H1 (cell line): ENCODE results near the gene SOBP. TPM values are rescaled to one million over a fixed set of nuclear protein-coding genes. Genes with fewer than 3 reads are reported as not detected.

Experiments
- CTCF ChIA-PET: fragments of 300-600 bp; sonication (Branson Sonifier 250); formaldehyde crosslinking; loops from one replicate; lab custom pipeline; 2021; ENCODE audit not compliant: partially characterized antibody; lab: Charles Lee
- POLR2A ChIA-PET: fragments of 300-600 bp; sonication (Branson Sonifier 250); formaldehyde crosslinking; loops from one replicate; lab custom pipeline; 2021; ENCODE audit warnings: inconsistent platforms; ENCODE audit not compliant: partially characterized antibody; lab: Charles Lee
- DNase-seq, 2 experiments: peaks; one replicate each; pipeline versions ENCODE4 v3.0.0 to v3.0.0-alpha.2; 2010 to 2022; ENCODE audit warnings: low spot score in 2 of 2, low read depth in 1 of 2, mixed read lengths in 1 of 2
- FAIRE-seq: peaks from 2 replicates; lab custom pipeline; 2011; peaks lifted over from hg19 to GRCh38; lab: Jason Lieb, UNC
- H2AFZ ChIP-seq: 2 replicates; pipeline ENCODE4 v1.8.1; 2012; ENCODE audit warnings: low read length, inconsistent platforms
- H2AK5ac ChIP-seq: 2 replicates; pipeline ENCODE4 v1.6.1; 2013; ENCODE audit warnings: low read depth, low read length
- H2BK120ac ChIP-seq: replicated peaks from 2 replicates; pipeline ENCODE3; 2013; ENCODE audit warnings: low read depth, low read length, inconsistent platforms
- H2BK12ac ChIP-seq: 2 replicates; pipeline ENCODE4 v1.6.1; 2013; ENCODE audit warnings: low read depth, low read length
- H2BK15ac ChIP-seq: 2 replicates; pipeline ENCODE4 v1.6.1; 2013; ENCODE audit warnings: low read length
- H2BK20ac ChIP-seq: 2 replicates; pipeline ENCODE4 v1.6.1; 2013; ENCODE audit warnings: low read length
- H2BK5ac ChIP-seq: 2 replicates; pipeline ENCODE4 v1.6.1; 2013; ENCODE audit warnings: low read depth, low read length
- H3K14ac ChIP-seq: 2 replicates; pipeline ENCODE4 v1.6.1; 2013; ENCODE audit warnings: inconsistent platforms; ENCODE audit not compliant: insufficient read length
- H3K18ac ChIP-seq: 2 replicates; pipeline ENCODE4 v1.6.1; 2013; ENCODE audit warnings: low read length; ENCODE audit errors: extremely low read depth
- H3K23ac ChIP-seq: 2 replicates; pipeline ENCODE4 v1.6.1; 2013; ENCODE audit warnings: inconsistent platforms; ENCODE audit not compliant: insufficient read length
- H3K23me2 ChIP-seq: 2 replicates; pipeline ENCODE4 v1.6.1; 2013; ENCODE audit warnings: low read depth, low read length
- H3K27ac ChIP-seq: 2 replicates; pipeline ENCODE4 v1.6.1; 2011; ENCODE audit warnings: low read depth, low read length, inconsistent platforms
- H3K27me3 ChIP-seq, 4 experiments: replicated peaks in 1 of 4; 1 replicate in 1 of 4; 2 replicates in 3 of 4; pipeline versions ENCODE4 v1.6.1 to v1.8.1; 2011 to 2013; ENCODE audit warnings: low read length in 3 of 4, mild to moderate bottlenecking in 3 of 4, inconsistent platforms in 2 of 4, mixed read lengths in 2 of 4, moderate library complexity in 1 of 4; ENCODE audit not compliant: control insufficient read depth in 3 of 4, insufficient read depth in 3 of 4; ENCODE audit errors: extremely low read depth in 1 of 4
- H3K36me3 ChIP-seq, 4 experiments: 2 replicates each; pipeline versions ENCODE4 v1.6.1 to v1.8.1; 2011 to 2013; ENCODE audit warnings: mild to moderate bottlenecking in 4 of 4, low read length in 3 of 4, moderate library complexity in 2 of 4, control low read depth in 1 of 4, inconsistent platforms in 1 of 4; ENCODE audit not compliant: insufficient read depth in 4 of 4, control insufficient read depth in 2 of 4
- H3K4ac ChIP-seq: replicated peaks from 2 replicates; pipeline ENCODE3; 2013; ENCODE audit warnings: low read length, low read depth, mixed read lengths, inconsistent platforms; ENCODE audit not compliant: insufficient read length
- H3K4me1 ChIP-seq, 4 experiments: replicated peaks in 1 of 4; 1 replicate in 1 of 4; 2 replicates in 3 of 4; pipeline versions ENCODE4 v1.6.1 to v1.8.1; 2011 to 2013; ENCODE audit warnings: low read length in 3 of 4, inconsistent platforms in 2 of 4, mixed read lengths in 1 of 4; ENCODE audit not compliant: insufficient read depth in 4 of 4, control insufficient read depth in 3 of 4
- H3K4me2 ChIP-seq, 2 experiments: 2 replicates each; pipeline versions ENCODE4 v1.6.1 to v1.8.1; 2011 to 2013; ENCODE audit warnings: low read depth in 2 of 2, low read length in 2 of 2, control low read depth in 1 of 2, inconsistent platforms in 1 of 2, mild to moderate bottlenecking in 1 of 2; ENCODE audit not compliant: insufficient read depth in 1 of 2
- H3K4me3 ChIP-seq, 4 experiments: fragments of 200-600, 300-600 bp in 1 of 4; sonication (generic), shearing (Covaris generic), sonication (Bioruptor Twin) in 1 of 4; 2 replicates each; pipeline versions ENCODE4 v1.5.1 to v1.8.1; 2011 to 2016; ENCODE audit warnings: low read length in 4 of 4, low read depth in 3 of 4, control low read depth in 2 of 4, inconsistent platforms in 2 of 4, mild to moderate bottlenecking in 2 of 4, mixed read lengths in 1 of 4, moderate library complexity in 1 of 4; ENCODE audit not compliant: insufficient read depth in 2 of 4; ENCODE audit errors: extremely low read depth in 1 of 4
- H3K56ac ChIP-seq: replicated peaks from 2 replicates; pipeline ENCODE3; 2013; ENCODE audit warnings: low read depth, mild to moderate bottlenecking, mixed read lengths, low read length, inconsistent platforms; ENCODE audit not compliant: insufficient read length
- H3K79me1 ChIP-seq: 2 replicates; pipeline ENCODE4 v1.6.1; 2013; ENCODE audit warnings: low read depth, low read length, control low read depth
- H3K79me2 ChIP-seq, 2 experiments: 2 replicates each; pipeline versions ENCODE4 v1.6.1 to v1.8.1; 2012 to 2013; ENCODE audit warnings: low read length in 2 of 2, mild to moderate bottlenecking in 2 of 2, inconsistent platforms in 1 of 2; ENCODE audit not compliant: insufficient read depth in 2 of 2, control insufficient read depth in 1 of 2
- H3K9ac ChIP-seq, 4 experiments: replicated peaks in 1 of 4; 1 replicate in 1 of 4; 2 replicates in 3 of 4; pipeline versions ENCODE4 v1.6.1 to v1.8.1; 2011 to 2013; ENCODE audit warnings: low read depth in 3 of 4, low read length in 3 of 4, control low read depth in 2 of 4, mild to moderate bottlenecking in 2 of 4, moderate library complexity in 2 of 4, inconsistent platforms in 1 of 4; ENCODE audit errors: extremely low read depth in 1 of 4
- H3K9me3 ChIP-seq, 2 experiments: 2 replicates each; pipeline versions ENCODE4 v1.6.1 to v1.8.1; 2012 to 2013; ENCODE audit warnings: mild to moderate bottlenecking in 2 of 2, moderate library complexity in 2 of 2, control low read depth in 1 of 2, inconsistent platforms in 1 of 2, low read depth in 1 of 2, low read length in 1 of 2, mixed read lengths in 1 of 2; ENCODE audit not compliant: insufficient read depth in 2 of 2
- H4K20me1 ChIP-seq, 2 experiments: replicated peaks in 1 of 2; 2 replicates each; pipeline versions ENCODE3 to v1.8.1; 2011 to 2013; ENCODE audit warnings: inconsistent platforms in 2 of 2, low read length in 2 of 2, mild to moderate bottlenecking in 1 of 2; ENCODE audit not compliant: insufficient read depth in 2 of 2, control insufficient read depth in 1 of 2
- H4K5ac ChIP-seq: 2 replicates; pipeline ENCODE4 v1.6.1; 2013; ENCODE audit warnings: low read length, low read depth, mixed read lengths, inconsistent platforms; ENCODE audit not compliant: insufficient read length
- H4K8ac ChIP-seq: 2 replicates; pipeline ENCODE4 v1.8.0; 2013; ENCODE audit warnings: mild to moderate bottlenecking, moderate library complexity, low read length, inconsistent platforms; ENCODE audit not compliant: insufficient read depth; ENCODE audit errors: extremely low read depth
- H4K91ac ChIP-seq: replicated peaks from 2 replicates; pipeline ENCODE3; 2013; ENCODE audit warnings: low read length, mixed read lengths, inconsistent platforms; ENCODE audit not compliant: insufficient read length
- POU5F1 ChIP-seq: IDR thresholded peaks from 2 replicates; pipeline ENCODE4 v1.6.1; 2011; ENCODE audit warnings: low read depth, mild to moderate bottlenecking, low read length, moderate library complexity
- YY1 ChIP-seq: IDR thresholded peaks from 2 replicates; pipeline ENCODE4 v1.6.1; 2011; ENCODE audit warnings: low read depth, mild to moderate bottlenecking, low read length
- WGBS, 2 experiments: shearing (Covaris generic) in 1 of 2; methylation state at CpG; one replicate each; pipeline versions ENCODE4 v1.1.6 to v1.1.7; 2013 to 2015; ENCODE audit warnings: low lambda C conversion rate in 2 of 2, mixed read lengths in 2 of 2, inconsistent platforms in 1 of 2, low coverage in 1 of 2, missing lambda C conversion rate in 1 of 2; ENCODE audit not compliant: insufficient replicate concordance in 2 of 2, insufficient coverage in 1 of 2, insufficient read length in 1 of 2; ENCODE audit errors: extremely low coverage in 1 of 2, missing lambda C conversion rate in 1 of 2; 5-methylcytosine and 5-hydroxymethylcytosine counted together
- polyA plus RNA-seq, 7 experiments: library from polyadenylated mRNA; depleted of rRNA in 3 of 7; stranded (reverse) in 5 of 7; unstranded in 2 of 7; fragments of >200 nt in 5 of 7; fragments of 200-250 nt in 2 of 7; gene quantifications; 1 replicate in 5 of 7; 2 replicates in 1 of 7; 4 replicates in 1 of 7; pipeline versions ENCODE4 v1.2.1 to v1.2.3, GENCODE V29; 2011 to 2013; ENCODE audit warnings: missing spikeins in 2 of 7, mixed read lengths in 2 of 7
- total RNA-seq: library from RNA; stranded (reverse); fragmentation: NEBNext Ultra II Directional; extraction: Animal tissue kit (Norgen Biotek cat#: 25700); gene quantifications from 2 replicates; pipeline ENCODE4 v1.2.1, GENCODE V29; 2021

Gene SOBP
- total and polyA plus RNA-seq, 2 of the 8 experiments (the other 6 are each of a cell fraction or from before 2014, with no cell fraction given): 0.45 to 6.2 TPM

GRCh38 chr6:107579456-107580056, 89.6 kb downstream of the SOBP start:
- H3K18ac ChIP-seq: peak overlapping the region; percentile 10; the same call in 1 of the 2 replicates
- POLR2A ChIA-PET: interaction anchor here (1.1 to 1.4 kb wide), 3 partner anchors 11 to 46 kb away, joined by 3 to 4 read pairs (median 3); no protein-coding TSS in a partner anchor
- H3K4me2 ChIP-seq: 0 out of 4 replicates have a peak overlapping the region, but pooled peaks have one; percentile 5 to 45

More at GRCh38 chr6:107579456-107580056, 89.6 kb downstream of the SOBP start:
- H2BK12ac ChIP-seq: peak overlapping the region; percentile 39; the same call in 1 of the 2 replicates
- no peak overlapping the region for H3K56ac ChIP-seq
- no peak overlapping the region for H3K4ac ChIP-seq
- no peaks in the 10 kb centered on the region for H3K79me1 ChIP-seq
- peak overlapping the region; percentile 62 for H2BK120ac ChIP-seq
- DNase-seq: no peak
- 85% methylated on average over 6 of the region's 6 CpGs; no CpG with 5 or more reads in 1 of the 2 experiments for WGBS, 2 experiments
- H3K23ac ChIP-seq: no peak overlapping the region
- TF ChIP-seq YY1 (peak; percentile 58; the same call in 1 of the 2 replicates), POU5F1 (no peak)
- TF ChIP-seq, all 59 proteins: peak for 1
- Histone ChIP-seq H4K91ac (peak overlapping the region; percentile 26), H3K36me3 (no peaks in the 10 kb centered on the region), H3K27me3 (no peaks in the 10 kb centered on the region), H3K79me2 (no peaks in the 10 kb centered on the region), H3K27ac (no peak overlapping the region), H3K14ac (no peak overlapping the region), H2AFZ (no peak overlapping the region), H2BK20ac (no peak overlapping the region), H2AK5ac (no peak overlapping the region), H3K4me1 (peaks cover 0 to 12% (median 6%) of the 10 kb centered on the region in 4 experiments; a peak in 5 of 7 replicates), H3K9ac (no peak overlapping the region), H2BK15ac (no peak overlapping the region; the same call in 1 of the 2 replicates), H3K4me3 (peak overlapping the region in 1 of 4 experiments; percentile 15; a peak in 2 of 8 replicates), H3K23me2 (no peaks in the 10 kb centered on the region), H2BK5ac (no peak overlapping the region; the same call in 1 of the 2 replicates), H4K5ac (no peak overlapping the region), H4K8ac (no peak overlapping the region), H4K20me1 (no peaks in the 10 kb centered on the region), H3K9me3 (no peaks in the 10 kb centered on the region)
- FAIRE-seq: no peak
- CTCF ChIA-PET: interaction anchor here (0.8 to 1.6 kb wide), 4 partner anchors 23 to 70 kb away, joined by 3 to 5 read pairs (median 3); no protein-coding TSS in a partner anchor
